HEK293 (cell line): ENCODE data around the gene IL1B.
A peak's percentile ranks its signal among the peaks of the same experiment; 100 is the strongest.

Experiments used
- CTCF ChIA-PET: fragments of 350-600 bp; formaldehyde crosslinking; extraction: SDS; loops from one replicate; lab custom pipeline; 2021; ENCODE audit warnings: antibody characterized with exemption; lab: Yijun Ruan, JAX
- POLR2A ChIA-PET: fragments of 300-600 bp; formaldehyde crosslinking; extraction: SDS; loops from one replicate; lab custom pipeline; 2020; ENCODE audit warnings: antibody characterized with exemption, inconsistent platforms; lab: Yijun Ruan, JAX
- H3K27ac ChIP-seq: fragments of 200-500 bp; sonication (Bioruptor generic); 2 replicates; pipeline ENCODE4 v1.5.1; 2014; ENCODE audit warnings: low read depth, low read length, control low read depth, inconsistent platforms; ENCODE audit errors: extremely low read depth
- H3K36me3 ChIP-seq, 2 experiments: fragments of 200-500 bp in 1 of 2; sonication (Bioruptor generic) in 1 of 2; 1 replicate in 1 of 2; 2 replicates in 1 of 2; pipeline ENCODE4 v1.5.1; 2014 to 2017; ENCODE audit warnings: inconsistent platforms in 2 of 2, low read length in 2 of 2; ENCODE audit not compliant: control insufficient read depth in 2 of 2, insufficient read depth in 1 of 2
- H3K4me1 ChIP-seq: fragments of 200-500 bp; sonication (Bioruptor generic); 2 replicates; pipeline ENCODE4 v1.5.1; 2014; ENCODE audit warnings: mild to moderate bottlenecking, low read length, inconsistent platforms; ENCODE audit not compliant: control insufficient read depth, insufficient read depth
- H3K4me3 ChIP-seq: 2 replicates; pipeline ENCODE4 v1.5.1; 2011; ENCODE audit warnings: low read depth, mild to moderate bottlenecking, control low read depth, low read length, moderate library complexity
- H3K9me3 ChIP-seq: fragments of 200-500 bp; sonication (Bioruptor generic); 2 replicates; pipeline ENCODE4 v1.5.1; 2014; ENCODE audit warnings: low read depth, low read length, inconsistent platforms; ENCODE audit not compliant: control insufficient read depth, insufficient read depth
- EGR2 ChIP-seq: fragments of 450-650 bp; formaldehyde crosslinking; IDR thresholded peaks from 2 replicates; pipeline ENCODE4 v1.5.1; 2016; ENCODE audit warnings: low read depth, missing biosample characterization, missing genetic modification characterization
- ELK4 ChIP-seq: IDR thresholded peaks from 2 replicates; pipeline ENCODE4 v1.6.1; 2011; ENCODE audit warnings: mild to moderate bottlenecking, low read depth, low read length, borderline replicate concordance
- RBAK ChIP-seq: fragments of 450-650 bp; formaldehyde crosslinking; IDR thresholded peaks from 2 replicates; pipeline ENCODE4 v1.5.1; 2016; ENCODE audit warnings: missing biosample characterization, missing genetic modification characterization
- ZBTB20 ChIP-seq: fragments of 450-650 bp; formaldehyde crosslinking; IDR thresholded peaks from 2 replicates; pipeline ENCODE4 v1.5.1; 2016; ENCODE audit warnings: missing biosample characterization, missing genetic modification characterization
- ZEB2 ChIP-seq: fragments of 450-650 bp; formaldehyde crosslinking; IDR thresholded peaks from 2 replicates; pipeline ENCODE4 v1.5.1; 2016; ENCODE audit warnings: missing biosample characterization, missing genetic modification characterization
- ZFHX2 ChIP-seq: fragments of 450-650 bp; formaldehyde crosslinking; conservative IDR thresholded peaks from 2 replicates; pipeline ENCODE4 v1.5.1; 2016; ENCODE audit warnings: missing biosample characterization, missing genetic modification characterization
- ZFP37 ChIP-seq: fragments of 450-650 bp; formaldehyde crosslinking; IDR thresholded peaks from 2 replicates; pipeline ENCODE4 v1.5.1; 2016; ENCODE audit warnings: missing biosample characterization, missing genetic modification characterization
- ZNF324 ChIP-seq: fragments of 450-650 bp; formaldehyde crosslinking; IDR thresholded peaks from 2 replicates; pipeline ENCODE4 v1.5.1; 2016; ENCODE audit warnings: missing biosample characterization, missing genetic modification characterization
- ZNF341 ChIP-seq: fragments of 450-650 bp; formaldehyde crosslinking; IDR thresholded peaks from 2 replicates; pipeline ENCODE4; 2016; ENCODE audit warnings: low read depth, missing biosample characterization, missing genetic modification characterization
- ZNF354C ChIP-seq: fragments of 450-650 bp; formaldehyde crosslinking; IDR thresholded peaks from 2 replicates; pipeline ENCODE4 v1.5.1; 2016; ENCODE audit warnings: missing biosample characterization, missing genetic modification characterization, low read depth, borderline replicate concordance
- ZNF530 ChIP-seq: fragments of 450-650 bp; formaldehyde crosslinking; IDR thresholded peaks from 2 replicates; pipeline ENCODE4 v1.5.1; 2016; ENCODE audit warnings: low read depth, missing biosample characterization, missing genetic modification characterization
- ZNF580 ChIP-seq: fragments of 450-650 bp; formaldehyde crosslinking; IDR thresholded peaks from 2 replicates; pipeline ENCODE4 v1.5.1; 2016; ENCODE audit warnings: missing biosample characterization, missing genetic modification characterization
- ZNF596 ChIP-seq: fragments of 450-650 bp; IDR thresholded peaks from 2 replicates; pipeline ENCODE4 v1.5.0; 2018; ENCODE audit warnings: missing biosample characterization, mild to moderate bottlenecking, missing genetic modification characterization, moderate library complexity
- ZNF654 ChIP-seq: fragments of 450-650 bp; formaldehyde crosslinking; IDR thresholded peaks from 2 replicates; pipeline ENCODE4 v1.5.1; 2016; ENCODE audit warnings: low read depth, missing biosample characterization, missing genetic modification characterization
- ZNF791 ChIP-seq: fragments of 450-650 bp; formaldehyde crosslinking; IDR thresholded peaks from 2 replicates; pipeline ENCODE4 v1.5.1; 2016; ENCODE audit warnings: missing biosample characterization, missing genetic modification characterization
- ZSCAN16 ChIP-seq: fragments of 450-650 bp; formaldehyde crosslinking; IDR thresholded peaks from 2 replicates; pipeline ENCODE4 v1.5.1; 2016; ENCODE audit warnings: missing biosample characterization, missing genetic modification characterization
- TF ChIP-seq, protein P1 (sequence below): fragments of 450-650 bp; formaldehyde crosslinking; IDR thresholded peaks from 2 replicates; pipeline ENCODE4 v1.5.1; 2016; ENCODE audit warnings: missing biosample characterization, missing genetic modification characterization
- TF ChIP-seq, protein P2 (sequence below): fragments of 450-650 bp; formaldehyde crosslinking; IDR thresholded peaks from 2 replicates; pipeline ENCODE4 v1.5.1; 2017; ENCODE audit warnings: missing biosample characterization, mild to moderate bottlenecking, missing genetic modification characterization, moderate library complexity

The IL1B gene

GRCh38 chr2:112884869-112885505 lies 48.4 kb upstream of the IL1B start (continued):
- TF ChIP-seq, protein P1, sequence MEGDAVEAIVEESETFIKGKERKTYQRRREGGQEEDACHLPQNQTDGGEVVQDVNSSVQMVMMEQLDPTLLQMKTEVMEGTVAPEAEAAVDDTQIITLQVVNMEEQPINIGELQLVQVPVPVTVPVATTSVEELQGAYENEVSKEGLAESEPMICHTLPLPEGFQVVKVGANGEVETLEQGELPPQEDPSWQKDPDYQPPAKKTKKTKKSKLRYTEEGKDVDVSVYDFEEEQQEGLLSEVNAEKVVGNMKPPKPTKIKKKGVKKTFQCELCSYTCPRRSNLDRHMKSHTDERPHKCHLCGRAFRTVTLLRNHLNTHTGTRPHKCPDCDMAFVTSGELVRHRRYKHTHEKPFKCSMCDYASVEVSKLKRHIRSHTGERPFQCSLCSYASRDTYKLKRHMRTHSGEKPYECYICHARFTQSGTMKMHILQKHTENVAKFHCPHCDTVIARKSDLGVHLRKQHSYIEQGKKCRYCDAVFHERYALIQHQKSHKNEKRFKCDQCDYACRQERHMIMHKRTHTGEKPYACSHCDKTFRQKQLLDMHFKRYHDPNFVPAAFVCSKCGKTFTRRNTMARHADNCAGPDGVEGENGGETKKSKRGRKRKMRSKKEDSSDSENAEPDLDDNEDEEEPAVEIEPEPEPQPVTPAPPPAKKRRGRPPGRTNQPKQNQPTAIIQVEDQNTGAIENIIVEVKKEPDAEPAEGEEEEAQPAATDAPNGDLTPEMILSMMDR (tag by site-specific recombination): peak; percentile 48
- TF ChIP-seq RBAK (tag by site-specific recombination) (no peak), ELK4 (no peak), ZBTB20 (no peak), ZNF530 (tag by site-specific recombination) (no peak), ZNF791 (tag by site-specific recombination) (no peak), ZNF580 (tag by site-specific recombination) (peak; percentile 73; the same call in 1 of the 2 replicates), ZEB2 (no peak), ZNF341 (tag by site-specific recombination) (no peak), ZFP37 (tag by site-specific recombination) (no peak), ZSCAN16 (tag by site-specific recombination) (no peak), ZNF354C (tag by site-specific recombination) (no peak), ZNF654 (tag by site-specific recombination) (peak; percentile 67), ZNF324 (tag by site-specific recombination) (no peak)
- TF ChIP-seq, protein P2, sequence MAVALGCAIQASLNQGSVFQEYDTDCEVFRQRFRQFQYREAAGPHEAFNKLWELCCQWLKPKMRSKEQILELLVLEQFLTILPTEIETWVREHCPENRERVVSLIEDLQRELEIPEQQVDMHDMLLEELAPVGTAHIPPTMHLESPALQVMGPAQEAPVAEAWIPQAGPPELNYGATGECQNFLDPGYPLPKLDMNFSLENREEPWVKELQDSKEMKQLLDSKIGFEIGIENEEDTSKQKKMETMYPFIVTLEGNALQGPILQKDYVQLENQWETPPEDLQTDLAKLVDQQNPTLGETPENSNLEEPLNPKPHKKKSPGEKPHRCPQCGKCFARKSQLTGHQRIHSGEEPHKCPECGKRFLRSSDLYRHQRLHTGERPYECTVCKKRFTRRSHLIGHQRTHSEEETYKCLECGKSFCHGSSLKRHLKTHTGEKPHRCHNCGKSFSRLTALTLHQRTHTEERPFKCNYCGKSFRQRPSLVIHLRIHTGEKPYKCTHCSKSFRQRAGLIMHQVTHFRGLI (tag by site-specific recombination): no peak
- TF ChIP-seq, all 188 proteins: peak for 3

DNA sequence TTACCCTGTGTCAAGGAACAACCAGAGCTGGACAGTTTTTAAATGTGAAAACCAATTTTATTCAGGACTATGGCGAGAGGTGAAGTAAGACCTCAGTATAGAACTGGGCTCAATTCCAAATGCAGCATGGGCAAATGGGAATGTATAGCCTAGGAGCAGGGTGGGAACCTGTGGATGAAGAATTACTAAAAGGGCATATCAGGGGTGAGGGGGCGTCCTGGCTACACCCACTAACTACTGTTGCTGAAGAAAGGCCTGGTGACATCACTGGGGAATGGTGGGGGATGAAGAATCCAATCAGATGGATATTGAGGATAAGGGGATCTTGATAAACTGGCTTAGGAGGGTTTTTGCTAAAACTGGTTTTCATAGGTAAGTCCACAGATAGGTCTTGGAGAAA lies 47.1 kb upstream of the IL1B start:
- no peaks in the 10 kb centered on the region for H3K9me3 ChIP-seq
- ChIA-PET CTCF (interaction anchor here (1.9 kb wide), 1 partner anchor 58 kb away, joined by 6 read pairs; no protein-coding TSS in a partner anchor), POLR2A (no interaction called here)
- peak; percentile 58 for TF ChIP-seq EGR2 (tag by site-specific recombination)
- no peak for TF ChIP-seq ZFP37 (tag by site-specific recombination)
- no peak for TF ChIP-seq ZNF596 (tag by site-specific recombination)
- peak; percentile 34; the same call in 1 of the 2 replicates for TF ChIP-seq ZFHX2
- no peaks in the 10 kb centered on the region for H3K36me3 ChIP-seq
- H3K4me1 ChIP-seq: peaks cover 2% of the 10 kb centered on the region; the same call in 1 of the 2 replicates
- H3K27ac ChIP-seq: no peak overlapping the region
- no peak overlapping the region for H3K4me3 ChIP-seq
